GM21423 (cell line): ENCODE results near the gene OR4B1.
A peak's percentile ranks its signal among the peaks of the same experiment; 100 is the strongest.
"Not testable (repeated sequence)": the region's sequence is repeated elsewhere in the genome, so short reads cannot be mapped to it uniquely, and the experiment has no call there.

Source experiments
- ATAC-seq: cut with Tn5 transposase; IDR thresholded peaks from one replicate; pipeline ENCODE4 v1.9.1; 2021; ENCODE audit warnings: mild to moderate bottlenecking, moderate library complexity; ENCODE audit not compliant: unreplicated experiment

Gene OR4B1

GRCh38 chr11:48216510-48216909 is at the start of gene OR4B1:
TSS of gene OR4B1 (plus strand) at chr11:48216810. CDS start at chr11:48216810, 0 bp downstream.
- no peak for ATAC-seq

GRCh38 chr11:48167380-48167779 is 49.2 kb upstream of the OR4B1 start:
- ATAC-seq = no peak

- no peak for ATAC-seq
These were observed 47.8 kb upstream of the OR4B1 start for GRCh38 chr11:48168815-48169214.

DNA sequence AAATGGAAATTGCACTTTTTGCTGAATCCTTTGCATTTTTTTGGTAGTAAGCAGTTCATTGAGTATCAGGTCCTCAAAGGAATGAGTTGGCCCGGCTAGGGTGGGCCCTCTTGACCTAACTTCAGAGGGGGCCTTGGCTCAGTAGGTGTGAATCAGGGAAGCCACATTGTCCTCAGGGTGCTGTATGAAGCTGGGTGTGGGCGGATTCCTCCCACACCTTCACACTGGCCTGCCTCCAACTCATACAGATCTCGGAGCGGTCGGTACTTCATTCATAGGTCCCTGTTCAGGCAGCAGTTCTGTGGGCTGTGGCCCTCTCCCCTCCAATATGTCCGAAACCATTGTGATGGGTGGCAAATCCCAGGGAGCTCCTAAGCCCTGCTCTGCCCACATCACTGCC is 47.4 kb upstream of the OR4B1 start:
- ATAC-seq = no peak

GRCh38 chr11:48169717-48170116 is 46.9 kb upstream of the OR4B1 start:
- no peak for ATAC-seq

GRCh38 chr11:48170241-48171233 is 46.1 kb upstream of the OR4B1 start:
- ATAC-seq = no peak

DNA sequence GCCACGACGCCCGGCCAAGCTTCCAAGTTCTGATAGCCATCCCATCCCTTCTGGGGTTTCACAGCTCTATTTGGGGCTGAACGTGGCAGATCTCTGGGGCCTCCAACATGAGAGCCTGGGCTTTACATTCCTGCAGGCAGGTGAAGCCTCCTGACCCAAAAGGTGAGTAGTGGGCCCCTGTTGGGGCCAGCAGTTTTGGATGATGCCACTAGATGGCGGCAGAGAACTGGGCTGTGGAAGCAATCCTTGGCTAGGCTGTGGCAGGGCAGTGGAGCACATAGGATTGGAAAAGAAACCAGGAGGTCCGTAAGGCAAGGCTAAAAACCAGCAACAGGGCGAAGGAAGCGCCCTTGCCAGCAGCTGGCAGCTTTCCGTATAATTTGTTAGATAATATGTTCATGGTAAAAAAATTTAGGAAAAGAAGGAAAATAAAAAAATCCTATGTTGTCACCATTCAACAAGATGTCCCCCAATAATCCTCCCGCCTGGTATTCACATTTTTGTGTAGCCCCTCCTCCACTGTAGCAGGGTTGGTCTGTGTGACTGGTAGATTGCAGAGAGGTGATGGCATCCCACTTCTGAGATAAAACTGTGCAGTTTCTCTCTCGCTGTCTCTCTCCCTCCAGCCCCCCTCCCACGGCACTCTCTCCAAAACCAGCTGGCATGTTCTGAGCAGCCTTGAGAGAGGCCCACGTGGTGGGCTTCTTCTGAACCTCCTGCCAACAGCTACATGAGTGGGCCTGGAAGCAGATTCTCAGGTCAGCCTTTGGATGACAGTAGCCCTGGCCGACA is 43.6 kb upstream of the OR4B1 start:
- peak; percentile 72 for ATAC-seq

GRCh38 chr11:48177661-48178060 is 38.9 kb upstream of the OR4B1 start:
- no peak for ATAC-seq

- no peak for ATAC-seq
These were observed 36.0 kb upstream of the OR4B1 start for GRCh38 chr11:48180627-48181026.

DNA sequence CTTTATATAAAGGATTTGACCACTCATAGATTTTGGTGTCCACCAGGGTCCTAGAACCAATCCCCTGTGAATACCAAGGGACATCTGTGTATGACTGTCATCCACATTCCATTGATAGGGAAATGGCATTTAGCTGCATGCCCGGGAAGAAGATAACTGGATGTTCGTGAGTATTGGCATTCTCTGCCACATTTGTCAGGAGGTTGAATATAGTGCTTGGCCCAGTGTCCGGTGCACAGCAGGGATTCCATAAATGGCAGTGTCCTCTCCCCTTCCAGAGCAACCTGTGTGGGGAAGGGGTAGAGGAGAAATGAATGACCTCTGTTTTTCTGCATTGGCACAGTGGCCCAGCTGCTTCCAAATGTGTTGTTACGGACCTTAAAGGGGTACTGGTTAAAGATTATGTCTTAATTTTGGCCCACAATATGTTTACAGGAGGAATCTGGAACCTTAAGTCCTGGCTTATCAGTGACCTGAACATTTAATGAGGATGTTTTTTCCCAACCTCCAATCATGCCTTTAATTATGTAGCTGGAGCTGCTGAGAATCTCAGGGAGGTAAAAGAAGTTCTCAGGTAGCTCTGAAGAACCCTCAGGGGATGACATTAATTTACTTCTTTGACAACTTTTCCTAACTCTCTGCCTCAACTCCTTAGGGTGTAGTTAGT is 33.6 kb upstream of the OR4B1 start:
- ATAC-seq = no peak

DNA sequence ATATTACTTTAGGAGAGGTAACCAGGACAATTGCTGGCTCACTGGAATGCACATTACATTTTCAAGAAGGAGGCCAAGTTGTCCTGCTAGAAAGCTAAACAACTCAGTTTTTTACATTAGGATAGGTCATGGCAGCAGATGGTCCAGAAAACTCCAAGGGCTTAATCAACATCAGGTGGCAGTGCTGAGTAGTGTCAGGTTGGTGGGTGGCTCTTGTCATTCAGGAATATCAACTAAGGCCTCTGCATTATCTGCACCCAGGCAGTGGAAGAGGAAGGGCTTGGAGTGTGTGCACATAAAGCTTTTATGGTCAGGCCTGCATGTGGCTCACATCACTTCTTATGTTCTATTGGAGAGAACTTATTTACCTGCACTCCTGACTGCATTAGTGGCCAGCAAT is 32.2 kb upstream of the OR4B1 start:
- ATAC-seq = no peak

GRCh38 chr11:48190906-48191654 is 25.5 kb upstream of the OR4B1 start:
- ATAC-seq = not testable (repeated sequence)

DNA sequence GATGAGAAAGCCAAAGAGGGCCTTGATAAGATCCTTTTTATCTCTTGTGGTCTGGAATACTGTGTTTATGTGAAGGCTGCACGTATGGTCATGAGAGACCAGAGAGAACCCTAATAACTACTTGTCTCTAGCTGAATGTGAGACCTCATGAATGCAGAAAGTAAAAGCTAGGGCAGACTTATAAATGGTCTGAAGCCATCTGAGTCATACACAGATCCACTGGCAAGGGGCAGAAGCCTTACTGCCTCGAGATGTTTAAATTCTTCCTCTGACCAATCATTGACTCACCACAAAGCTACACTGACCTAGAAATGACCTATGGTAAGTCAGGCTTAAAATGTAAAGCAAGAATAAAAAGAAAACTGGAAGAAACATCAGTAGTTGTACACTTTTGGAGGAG is 22.7 kb upstream of the OR4B1 start:
- no peak for ATAC-seq

DNA sequence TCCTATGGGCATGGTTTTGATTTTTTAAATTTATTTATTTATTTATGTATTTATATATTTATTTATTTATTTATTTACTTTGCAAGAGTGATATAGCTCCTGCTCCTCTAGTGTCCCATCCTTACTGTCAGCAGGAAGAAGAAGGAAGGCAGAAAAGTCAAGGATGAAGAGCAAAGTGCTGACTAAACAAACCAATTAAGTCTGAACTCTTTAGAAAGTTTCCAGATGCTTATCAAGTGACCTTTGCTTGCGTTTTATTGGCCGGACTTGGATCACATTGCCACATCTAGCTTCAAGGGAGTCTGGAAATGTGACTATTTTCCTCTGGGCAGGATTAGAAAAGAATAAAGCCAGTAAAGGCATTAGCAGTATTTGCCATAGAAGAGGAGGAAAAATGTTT is 8.7 kb upstream of the OR4B1 start:
- no peak for ATAC-seq

DNA sequence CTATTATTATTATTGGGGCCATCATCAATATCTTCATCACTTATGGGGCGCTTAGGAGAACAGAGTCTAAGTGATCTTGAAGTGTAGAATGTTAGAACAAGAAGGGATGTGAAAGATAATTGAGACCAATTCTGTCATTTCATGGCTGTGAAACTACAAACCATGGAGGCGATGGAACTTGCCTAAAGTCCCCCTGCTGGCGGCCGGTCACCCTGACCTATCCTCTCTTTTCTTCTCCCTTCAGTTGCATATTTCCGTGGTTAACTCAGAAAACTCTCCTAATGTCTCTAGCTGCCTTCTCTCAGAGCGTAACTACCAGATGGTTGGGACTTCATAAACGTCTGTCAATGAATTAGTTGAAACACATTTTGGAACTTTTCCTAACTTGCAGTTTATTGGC is 6.6 kb upstream of the OR4B1 start:
- no peak for ATAC-seq

DNA sequence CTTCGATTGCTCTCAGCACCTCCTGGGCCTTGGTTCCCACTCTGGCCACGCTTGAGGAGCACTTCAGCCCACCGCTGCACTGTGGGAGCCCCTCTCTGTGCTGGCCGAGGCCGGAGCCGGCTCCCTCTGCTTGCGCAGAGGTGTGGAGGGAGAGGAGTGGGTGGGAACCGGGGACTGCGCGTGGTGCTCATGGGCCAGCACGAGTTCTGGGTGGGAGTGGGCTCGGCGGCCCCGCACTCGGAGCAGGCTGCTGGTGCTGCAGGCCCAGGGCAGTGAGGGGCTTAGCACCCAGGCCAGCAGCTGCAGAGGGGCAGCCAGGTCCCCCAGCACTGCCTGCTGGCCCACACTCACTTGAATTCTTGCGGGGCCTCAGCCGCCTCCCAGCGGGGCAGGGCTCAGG is 12.2 kb downstream of the OR4B1 start:
- ATAC-seq = no peak

DNA sequence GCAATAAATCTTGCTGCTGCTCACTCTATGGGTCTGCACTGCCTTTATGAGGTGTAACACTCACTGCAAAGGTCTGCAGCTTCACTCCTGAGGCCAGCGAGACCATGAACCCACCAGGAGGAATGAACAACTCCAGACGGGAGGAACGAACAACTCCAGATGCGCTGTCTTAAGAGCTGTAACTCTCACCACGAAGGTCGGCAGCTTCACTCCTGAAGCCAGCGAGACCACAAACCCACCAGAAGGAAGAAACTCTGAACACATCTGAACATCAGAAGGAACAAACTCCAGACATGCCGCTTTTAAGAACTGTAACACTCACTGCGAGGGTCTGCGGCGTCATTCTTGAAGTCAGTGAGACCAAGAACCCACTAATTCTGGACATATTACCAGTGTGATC is 13.4 kb downstream of the OR4B1 start:
- ATAC-seq = not testable (repeated sequence)

DNA sequence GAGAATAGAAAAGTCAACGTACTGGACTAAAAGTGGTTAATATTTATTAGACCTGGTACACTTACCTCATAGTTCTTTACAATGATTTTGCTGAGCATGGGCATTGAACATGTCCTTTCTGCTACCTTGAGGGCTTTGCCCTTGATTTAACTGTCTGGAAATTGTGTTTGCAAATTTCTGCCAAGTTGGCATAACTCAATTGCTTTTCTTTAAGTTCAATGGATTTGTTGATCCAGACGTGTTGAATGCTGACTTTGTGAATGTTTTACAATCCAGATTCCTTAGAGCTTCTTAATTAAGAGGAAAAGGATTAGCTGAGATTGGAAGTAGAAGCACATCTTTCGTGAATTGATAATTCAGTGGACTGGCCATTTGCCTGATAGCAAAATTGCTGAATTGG is 21.1 kb downstream of the OR4B1 start:
- no peak for ATAC-seq

GRCh38 chr11:48242501-48242900 is 25.9 kb downstream of the OR4B1 start:
- ATAC-seq = no peak

- ATAC-seq = no peak
These were observed 28.2 kb downstream of the OR4B1 start, which contains the start of gene OR4X2 for GRCh38 chr11:48244804-48245203. TSS of gene OR4X2 (plus strand) at chr11:48245104. CDS start at chr11:48245104, 0 bp downstream.
